Heart left ventricle (tissue), 16 donors: ENCODE data around the gene DEPDC1B. TPM values are rescaled to one million over a fixed set of nuclear protein-coding genes. Genes with fewer than 3 reads are reported as not detected.
A peak's percentile ranks its signal among the peaks of the same experiment; 100 is the strongest.

Experiments used
- ATAC-seq, 4 donors: fragments of 200-7000 bp; cut with Tn5 transposase; one replicate each; pipeline ENCODE4 v1.9.1; 2020 to 2022; ENCODE audit warnings: moderate library complexity in 4 of 4, mild to moderate bottlenecking in 3 of 4, moderate number of reproducible peaks in 1 of 4
- DNase-seq, 5 donors: peaks; one replicate each; pipeline ENCODE4 v3.0.0-alpha.2; 2020
- H3K27ac ChIP-seq, 12 donors: fragments of 200-600 bp; sonication (generic) in 4 of 12; one replicate each; pipeline versions ENCODE4 v1.5.0 to v1.8.0; 2016 to 2022; ENCODE audit warnings: mild to moderate bottlenecking in 2 of 12
- H3K27me3 ChIP-seq, 9 donors: fragments of 200-600 bp; sonication (generic) in 2 of 9; one replicate each; pipeline versions ENCODE4 v1.5.1 to v1.8.0; 2016 to 2022; ENCODE audit warnings: mild to moderate bottlenecking in 3 of 9
- H3K36me3 ChIP-seq, 9 donors: fragments of 200-600 bp; sonication (generic) in 2 of 9; one replicate each; pipeline versions ENCODE4 v1.5.0 to v1.8.0; 2018 to 2022; ENCODE audit warnings: mild to moderate bottlenecking in 2 of 9
- H3K4me1 ChIP-seq, 12 donors: fragments of 200-600 bp; sonication (generic) in 4 of 12; one replicate each; pipeline versions ENCODE4 v1.5.0 to v1.8.0; 2016 to 2022; ENCODE audit warnings: mild to moderate bottlenecking in 3 of 12
- H3K4me3 ChIP-seq, 12 donors: fragments of 200-600 bp; sonication (generic) in 4 of 12; one replicate each; pipeline versions ENCODE4 v1.5.0 to v1.8.0; 2017 to 2022; ENCODE audit warnings: mild to moderate bottlenecking in 9 of 12, moderate library complexity in 4 of 12
- H3K9me3 ChIP-seq, 12 donors: fragments of 200-600 bp; sonication (generic) in 4 of 12; one replicate each; pipeline versions ENCODE4 v1.5.0 to v1.8.0; 2016 to 2022; ENCODE audit warnings: mild to moderate bottlenecking in 1 of 12
- POLR2A ChIP-seq, 2 donors: fragments of 450-650 bp; IDR thresholded peaks; one replicate each; pipeline ENCODE4 v1.6.1; 2017; ENCODE audit warnings: antibody characterized with exemption in 2 of 2, mild to moderate bottlenecking in 2 of 2, moderate library complexity in 2 of 2
- WGBS, 4 donors: extraction: QIAGEN DNeasy Blood & Tissue Kit in 2 of 4; methylation state at CpG; one replicate each; pipeline versions ENCODE4 v1.1.5 to v1.1.7; 2013 to 2018; 5-methylcytosine and 5-hydroxymethylcytosine counted together
- intact Hi-C, 10 donors: fragments of 100-400 bp; cut with DNase I; formaldehyde crosslinking; loops; one replicate each; pipeline versions ENCODE4 v1.11.1 to v1.14.2; 2022
- polyA plus RNA-seq, 2 donors: library from polyadenylated mRNA; stranded (reverse); fragments of 200-250 nt; gene quantifications; one replicate each; pipeline ENCODE4 v1.2.3, GENCODE V29; 2013
- total RNA-seq, 9 donors: library from RNA; depleted of rRNA in 2 of 9; stranded (reverse); fragments of >200 nt in 2 of 9; fragmentation: NEBNext Ultra II Directional in 3 of 9; extraction: Animal tissue kit (Norgen Biotek cat#: 25700) in 3 of 9; gene quantifications; one replicate each; pipeline versions ENCODE4 v1.1.0 to v1.2.4, GENCODE V29; 2016 to 2023
- TF ChIP-seq, protein P1 (sequence below), 12 donors: fragments of 200-600 bp; sonication (generic) in 4 of 12; IDR thresholded peaks; one replicate each; pipeline versions ENCODE4 v1.5.0 to v1.8.0; 2018 to 2022; ENCODE audit warnings: antibody characterized with exemption in 12 of 12, mild to moderate bottlenecking in 5 of 12
- donor health status: ischemic (EF 13 %, LVEDD 7.1; RV severe dilation, severe dysfunction).
- donor health status: healthy with polysubstance abuse.
- donor health status: DM: no; HTN: yes; CAD: no.
- donor health status: DM: no; HTN: no; CAD: no.
- donor health status: ischemic (EF 25% LVEDD 6.9; RV normal size, moderate dysfunction).
- donor health status: ischemic (EF 25% LVEDD 5.7; RV mildly dilated, moderate dysfunction).
- donor health status: healthy.
- donor health status: DM: yes; HTN: yes; CAD: no.
- donor health status: ischemic (EF 35%, LVEDD 5.7; RV mildly dilated, moderate dysfunction).
- donor health status: nonischemic (EF 11% LVEDD 7.7; RV severe dilation, severe dysfunction).
- donor health status: DM: yes; HTN: yes; CAD: no.
- donor health status: PGD.
- donor health status: ischemic (EF 29% LVEDD 5.4; RV normal size, mild dysfunction).
- donor health status: nonischemic (EF 23%, LVEDD 6.1; RV moderate dilation, normal function).

DEPDC1B gene
- total and polyA plus RNA-seq, 11 donors: 0.10 to 3.1 (median 0.31) TPM; not detected in 5

GRCh38 chr5:60636001-60636400, 64.0 kb downstream of the DEPDC1B start:
- Histone ChIP-seq H3K36me3 (no peaks in the 10 kb centered on the region), H3K27ac (no peak overlapping the region), H3K27me3 (no peaks in the 10 kb centered on the region), H3K4me1 (no peaks in the 10 kb centered on the region), H3K4me3 (no peak overlapping the region), H3K9me3 (peaks cover 0 to 3% (median 0%) of the 10 kb centered on the region in 12 donors)
- no peak for TF ChIP-seq POLR2A (IDR thresholded peaks at IDR 0.05)
- TF ChIP-seq, protein P1, sequence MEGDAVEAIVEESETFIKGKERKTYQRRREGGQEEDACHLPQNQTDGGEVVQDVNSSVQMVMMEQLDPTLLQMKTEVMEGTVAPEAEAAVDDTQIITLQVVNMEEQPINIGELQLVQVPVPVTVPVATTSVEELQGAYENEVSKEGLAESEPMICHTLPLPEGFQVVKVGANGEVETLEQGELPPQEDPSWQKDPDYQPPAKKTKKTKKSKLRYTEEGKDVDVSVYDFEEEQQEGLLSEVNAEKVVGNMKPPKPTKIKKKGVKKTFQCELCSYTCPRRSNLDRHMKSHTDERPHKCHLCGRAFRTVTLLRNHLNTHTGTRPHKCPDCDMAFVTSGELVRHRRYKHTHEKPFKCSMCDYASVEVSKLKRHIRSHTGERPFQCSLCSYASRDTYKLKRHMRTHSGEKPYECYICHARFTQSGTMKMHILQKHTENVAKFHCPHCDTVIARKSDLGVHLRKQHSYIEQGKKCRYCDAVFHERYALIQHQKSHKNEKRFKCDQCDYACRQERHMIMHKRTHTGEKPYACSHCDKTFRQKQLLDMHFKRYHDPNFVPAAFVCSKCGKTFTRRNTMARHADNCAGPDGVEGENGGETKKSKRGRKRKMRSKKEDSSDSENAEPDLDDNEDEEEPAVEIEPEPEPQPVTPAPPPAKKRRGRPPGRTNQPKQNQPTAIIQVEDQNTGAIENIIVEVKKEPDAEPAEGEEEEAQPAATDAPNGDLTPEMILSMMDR (IDR thresholded peaks at IDR 0.05): no peak
- 97 to 100% (median 97%) methylated on average over 1 of the region's 1 CpG for WGBS, 4 donors
- ATAC-seq: no peak
- no peak for DNase-seq
- intact Hi-C loops: no loop called here

GRCh38 chr5:60634051-60634450, 65.9 kb downstream of the DEPDC1B start:
- no peaks in the 10 kb centered on the region for H3K4me1 ChIP-seq
- ATAC-seq (no peak), DNase-seq (no peak)
- intact Hi-C loops: no loop called here
- H3K27ac ChIP-seq: no peak overlapping the region
- peaks cover 0 to 3% (median 0%) of the 10 kb centered on the region in 12 donors for H3K9me3 ChIP-seq
- H3K36me3 ChIP-seq: no peaks in the 10 kb centered on the region
- no peaks in the 10 kb centered on the region for H3K27me3 ChIP-seq
- WGBS, 4 donors: 68 to 87% (median 79%) methylated on average over 6 of the region's 6 CpGs
- TF ChIP-seq, protein P1 (IDR thresholded peaks at IDR 0.05): no peak
- TF ChIP-seq POLR2A (IDR thresholded peaks at IDR 0.05): no peak
- H3K4me3 ChIP-seq: no peak overlapping the region

GRCh38 chr5:60633341-60633740, 66.6 kb downstream of the DEPDC1B start:
- intact Hi-C loops: no loop called here
- Histone ChIP-seq H3K27me3 (no peaks in the 10 kb centered on the region), H3K4me1 (no peaks in the 10 kb centered on the region), H3K9me3 (peaks cover 0 to 3% (median 0%) of the 10 kb centered on the region in 12 donors), H3K4me3 (no peak overlapping the region), H3K27ac (no peak overlapping the region), H3K36me3 (no peaks in the 10 kb centered on the region)
- DNase-seq (no peak), ATAC-seq (no peak)
- 37 to 46% (median 43%) methylated on average over 1 of the region's 1 CpG for whole genome bisulfite sequencing, 4 donors
- no peak for TF ChIP-seq POLR2A (IDR thresholded peaks at IDR 0.05)
- TF ChIP-seq, protein P1 (IDR thresholded peaks at IDR 0.05): no peak

GRCh38 chr5:60632153-60632552, 67.8 kb downstream of the DEPDC1B start:
- no peaks in the 10 kb centered on the region for H3K27me3 ChIP-seq
- intact Hi-C loops: no loop called here
- no peaks in the 10 kb centered on the region for H3K36me3 ChIP-seq
- TF ChIP-seq POLR2A (IDR thresholded peaks at IDR 0.05): no peak
- TF ChIP-seq, protein P1 (IDR thresholded peaks at IDR 0.05): no peak
- ATAC-seq (no peak), DNase-seq (peak in 1 of 5 donors; percentile 28)
- 95 to 100% (median 98%) methylated on average over 4 to 11 of the region's 11 CpGs for WGBS, 4 donors
- H3K27ac ChIP-seq: no peak overlapping the region
- H3K9me3 ChIP-seq: peaks cover 0 to 3% (median 0%) of the 10 kb centered on the region in 12 donors
- H3K4me3 ChIP-seq: no peak overlapping the region
- no peaks in the 10 kb centered on the region for H3K4me1 ChIP-seq
